GM20000 (cell line): ENCODE results near the gene FOXR1.

Experiments
- DNase-seq: peaks from one replicate; pipeline ENCODE4 v3.0.0; 2012; ENCODE audit warnings: low spot score
- TF ChIP-seq, protein P1 (sequence below): IDR thresholded peaks from 2 replicates; pipeline ENCODE4 v1.5.1; 2012; ENCODE audit warnings: mild to moderate bottlenecking, control low read depth; ENCODE audit errors: extremely low read depth, missing control alignments

Gene FOXR1

DNA sequence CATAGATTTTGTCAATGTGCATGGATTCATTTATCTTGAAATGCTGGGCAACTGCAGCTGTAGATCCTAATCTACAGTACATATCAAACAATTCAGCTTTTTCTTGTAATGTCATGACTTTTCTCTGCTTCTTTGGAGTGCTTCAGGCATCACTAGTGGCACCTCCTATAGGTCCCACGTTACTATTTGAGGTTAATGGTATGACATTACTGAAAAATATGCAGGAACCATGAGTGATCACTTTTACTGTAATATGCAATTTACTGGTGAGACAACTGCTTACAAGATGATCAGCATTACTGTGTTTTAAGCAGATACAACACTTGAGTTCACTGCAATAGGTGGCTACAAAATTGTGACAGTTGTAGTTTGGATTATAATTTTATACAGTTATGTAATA is 29.3 kb downstream of the FOXR1 start:
- no peak for DNase-seq
- TF ChIP-seq, protein P1, sequence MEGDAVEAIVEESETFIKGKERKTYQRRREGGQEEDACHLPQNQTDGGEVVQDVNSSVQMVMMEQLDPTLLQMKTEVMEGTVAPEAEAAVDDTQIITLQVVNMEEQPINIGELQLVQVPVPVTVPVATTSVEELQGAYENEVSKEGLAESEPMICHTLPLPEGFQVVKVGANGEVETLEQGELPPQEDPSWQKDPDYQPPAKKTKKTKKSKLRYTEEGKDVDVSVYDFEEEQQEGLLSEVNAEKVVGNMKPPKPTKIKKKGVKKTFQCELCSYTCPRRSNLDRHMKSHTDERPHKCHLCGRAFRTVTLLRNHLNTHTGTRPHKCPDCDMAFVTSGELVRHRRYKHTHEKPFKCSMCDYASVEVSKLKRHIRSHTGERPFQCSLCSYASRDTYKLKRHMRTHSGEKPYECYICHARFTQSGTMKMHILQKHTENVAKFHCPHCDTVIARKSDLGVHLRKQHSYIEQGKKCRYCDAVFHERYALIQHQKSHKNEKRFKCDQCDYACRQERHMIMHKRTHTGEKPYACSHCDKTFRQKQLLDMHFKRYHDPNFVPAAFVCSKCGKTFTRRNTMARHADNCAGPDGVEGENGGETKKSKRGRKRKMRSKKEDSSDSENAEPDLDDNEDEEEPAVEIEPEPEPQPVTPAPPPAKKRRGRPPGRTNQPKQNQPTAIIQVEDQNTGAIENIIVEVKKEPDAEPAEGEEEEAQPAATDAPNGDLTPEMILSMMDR, result no peak

DNA sequence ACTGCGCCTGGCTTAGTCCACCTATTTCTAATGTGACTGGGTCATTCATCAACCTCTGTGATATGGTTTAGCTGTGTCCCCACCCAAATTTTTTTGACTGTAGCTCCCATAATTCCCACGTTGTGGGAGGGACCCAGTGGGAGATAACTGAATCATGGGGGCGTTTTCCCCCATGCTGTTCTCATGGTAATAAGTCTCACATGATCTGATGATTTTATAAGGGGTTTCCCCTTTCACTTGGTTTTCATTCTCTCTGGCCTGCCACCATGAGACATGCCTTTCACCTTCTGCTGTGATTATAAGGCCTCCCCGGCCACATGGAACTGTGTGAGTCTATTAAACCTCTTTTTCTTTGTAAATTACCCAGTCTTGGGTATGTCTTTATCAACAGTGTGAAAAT is 35.1 kb downstream of the FOXR1 start:
- TF ChIP-seq, protein P1, result no peak
- DNase-seq, result no peak

DNA sequence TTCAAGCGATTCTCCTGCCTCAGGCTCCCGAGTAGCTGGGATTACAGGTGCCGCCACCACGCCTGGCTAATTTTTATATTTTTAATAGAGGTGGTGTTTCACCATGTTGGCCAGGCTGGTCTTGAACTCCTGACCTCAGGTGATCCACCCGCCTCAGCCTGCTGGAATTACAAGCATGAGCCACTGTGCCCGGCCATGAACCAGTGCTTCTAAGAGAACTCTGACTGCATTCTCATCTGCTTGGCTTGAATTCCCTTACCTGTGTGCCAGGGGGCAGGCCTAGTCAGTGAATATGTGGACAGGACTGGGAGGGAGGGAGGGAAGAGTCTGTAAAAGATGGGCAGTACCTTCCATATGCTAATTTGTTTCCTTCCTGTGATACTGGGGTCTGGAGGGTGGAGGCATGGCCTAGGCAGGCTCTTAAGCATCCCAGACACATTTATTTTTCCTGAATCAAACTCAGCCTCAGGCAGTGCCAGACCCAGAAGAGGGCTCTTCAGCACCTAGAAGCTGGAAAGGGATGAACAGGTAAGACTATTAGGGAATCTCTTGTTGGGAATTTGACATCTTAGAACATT is 40.0 kb downstream of the FOXR1 start:
- TF ChIP-seq, protein P1, result no peak
- DNase-seq, result no peak

DNA sequence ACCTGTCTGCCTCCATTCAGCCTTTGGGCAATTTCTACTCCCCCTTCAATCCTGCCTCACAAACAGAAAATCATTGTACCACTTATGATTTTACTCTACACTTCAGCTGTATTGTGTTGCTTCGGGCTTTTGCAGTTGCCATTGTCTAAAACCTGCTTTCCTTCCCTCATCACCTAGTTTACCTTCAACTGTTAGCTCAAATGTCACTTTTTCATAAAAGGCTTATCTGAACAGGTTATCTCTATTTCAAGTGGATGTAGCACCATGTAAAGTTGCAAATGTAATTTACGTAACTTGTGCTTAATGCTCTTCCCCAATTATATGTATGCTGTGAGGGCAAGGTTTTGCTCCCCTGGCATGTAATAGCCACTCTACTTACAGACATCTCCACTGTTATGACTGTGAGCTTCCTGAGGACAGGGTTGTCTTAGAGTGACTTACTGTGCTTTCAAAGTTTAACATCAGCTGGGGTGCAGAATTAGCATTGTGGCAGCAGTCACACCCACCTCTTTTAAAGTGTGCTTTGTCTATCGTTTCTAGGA is 41.1 kb downstream of the FOXR1 start:
- DNase-seq, result no peak
- TF ChIP-seq, protein P1, result no peak

DNA sequence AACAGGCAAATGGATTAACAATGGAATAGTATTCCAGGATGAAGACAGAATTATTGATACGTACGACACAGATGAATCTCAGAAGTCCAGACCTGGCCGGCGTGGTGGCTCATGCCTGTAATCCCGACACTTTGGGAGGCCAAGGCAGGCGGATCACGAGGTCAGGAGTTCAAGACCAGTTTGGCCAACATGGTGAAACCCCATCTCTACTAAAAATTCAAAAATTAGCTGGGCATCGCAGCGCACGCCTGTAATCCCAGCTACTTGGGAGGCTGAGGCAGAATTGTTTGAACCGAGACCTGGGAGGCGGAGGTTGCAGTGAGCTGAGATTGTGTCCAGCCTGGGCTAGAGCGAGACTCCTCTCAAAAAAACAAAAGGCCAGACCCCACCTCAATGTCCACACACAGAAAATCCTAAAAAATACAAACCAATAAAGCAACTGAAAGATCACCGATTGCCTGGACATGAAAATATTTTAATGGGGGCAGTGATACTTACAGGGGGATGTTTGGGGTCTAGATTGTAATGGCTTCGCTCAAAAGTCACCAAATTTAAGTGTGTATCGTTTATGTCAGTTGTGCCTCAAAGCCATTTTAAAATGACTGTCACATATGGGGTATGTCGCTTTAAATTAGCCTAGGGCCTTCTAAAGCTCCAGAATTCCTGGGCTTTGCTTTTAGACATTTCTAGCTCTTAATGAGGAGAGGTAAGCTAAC is 42.8 kb downstream of the FOXR1 start:
- TF ChIP-seq, protein P1, result no peak
- DNase-seq, result no peak

DNA sequence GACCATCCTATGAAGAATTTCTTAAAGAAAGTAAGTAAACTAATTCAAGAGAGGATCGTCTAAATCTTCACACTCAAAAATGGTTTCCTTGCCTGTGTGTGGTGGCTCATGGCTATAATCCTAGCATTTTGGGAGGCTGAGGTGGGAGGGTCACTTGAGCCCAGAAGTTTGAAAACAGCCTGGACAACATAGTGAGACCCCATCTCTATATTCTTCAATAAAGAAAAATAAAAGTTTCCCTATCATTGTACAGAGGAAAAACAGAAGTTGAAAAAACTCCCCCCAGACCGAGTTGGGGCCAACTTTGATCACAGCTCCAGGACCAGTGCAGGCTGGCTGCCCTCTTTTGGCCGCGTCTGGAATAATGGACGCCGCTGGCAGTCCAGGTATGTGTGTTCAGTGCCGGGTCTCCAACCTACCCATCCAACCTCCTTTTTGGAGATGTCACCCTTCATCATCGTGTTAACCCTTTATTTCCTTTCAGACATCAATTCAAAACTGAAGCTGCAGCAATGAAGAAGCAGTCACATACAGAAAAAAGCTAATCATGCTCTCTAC is 43.6 kb downstream of the FOXR1 start:
- no peak for DNase-seq
- TF ChIP-seq, protein P1, result no peak
